GM21619 (cell line): Measurements from ENCODE around the gene PRPF38A.

Experiments
- ATAC-seq: cut with Tn5 transposase; IDR thresholded peaks from one replicate; pipeline ENCODE4 v1.9.1; 2021; ENCODE audit not compliant: unreplicated experiment

The PRPF38A gene

DNA sequence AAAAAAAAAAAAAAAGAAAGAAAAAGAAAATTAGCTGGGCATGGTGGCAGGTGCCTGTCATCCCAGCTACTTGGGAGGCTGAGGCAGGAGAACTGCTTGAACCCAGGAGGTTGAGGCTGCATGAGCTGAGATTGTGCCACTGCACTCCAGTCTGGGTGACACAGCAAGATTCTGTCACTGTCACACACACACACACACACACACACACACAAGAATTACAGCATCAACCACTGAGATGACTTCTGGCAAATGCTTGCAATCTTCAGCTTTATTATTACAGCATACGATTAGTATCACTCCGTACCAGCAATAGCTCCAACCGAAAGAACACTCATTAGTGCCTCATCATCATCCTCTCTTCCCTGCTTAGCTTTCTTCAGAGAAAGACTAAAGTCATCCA lies 4.8 kb upstream of the PRPF38A start:
- ATAC-seq = no peak

- ATAC-seq = no peak
Observed at GRCh38 chr1:52400131-52400530, 4.3 kb upstream of the PRPF38A start.

DNA sequence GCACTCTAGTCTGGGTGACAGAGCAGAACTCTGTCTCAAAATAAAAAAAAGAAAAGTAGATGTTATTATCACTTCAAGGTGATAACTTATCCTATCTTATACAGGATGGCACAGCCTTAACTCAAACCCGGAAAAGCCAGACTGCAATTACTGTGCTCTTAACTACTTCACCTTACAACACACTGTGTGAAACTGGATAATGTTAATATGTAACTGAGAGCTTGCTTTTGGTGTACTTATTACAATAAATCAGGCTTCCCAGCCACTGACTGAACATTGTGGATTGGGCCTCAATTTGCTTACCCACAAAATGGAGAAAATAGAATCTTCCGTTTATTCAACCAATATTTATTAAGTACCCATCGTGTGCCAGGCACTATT lies 1.6 kb upstream of the PRPF38A start:
- ATAC-seq = no peak

GRCh38 chr1:52403566-52404115 lies 761 bp upstream of the PRPF38A start:
- ATAC-seq = peak; percentile 35

- ATAC-seq = no peak
Observed at GRCh38 chr1:52404975-52405338, 555 bp downstream of the PRPF38A start.

DNA sequence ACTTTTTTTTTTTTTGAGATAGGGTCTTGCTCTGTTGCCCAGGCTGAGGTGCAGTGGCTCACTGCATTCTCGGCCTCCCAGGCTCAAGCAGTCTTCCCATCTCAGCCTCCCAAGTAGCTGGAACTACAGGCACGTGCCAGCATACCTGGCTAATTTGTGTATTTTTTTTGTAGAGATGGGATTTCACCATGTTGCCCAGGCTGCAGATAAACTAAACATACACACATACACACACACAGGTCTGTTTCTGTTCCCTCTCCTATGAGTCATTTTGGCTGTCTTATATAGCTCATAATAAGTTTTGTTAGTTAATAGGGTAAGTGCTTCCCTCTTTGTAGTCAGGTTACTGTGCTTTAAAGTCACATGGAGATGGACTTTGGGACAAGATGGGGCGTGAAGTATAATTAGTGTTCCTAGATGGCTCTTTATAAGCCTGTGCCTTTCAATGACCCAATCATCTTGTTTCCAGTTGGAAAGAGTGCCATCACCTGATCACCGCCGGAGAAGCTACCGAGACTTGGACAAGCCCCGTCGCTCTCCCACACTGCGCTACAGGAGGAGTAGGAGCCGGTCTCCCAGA lies 9.1 kb downstream of the PRPF38A start:
- no peak for ATAC-seq

DNA sequence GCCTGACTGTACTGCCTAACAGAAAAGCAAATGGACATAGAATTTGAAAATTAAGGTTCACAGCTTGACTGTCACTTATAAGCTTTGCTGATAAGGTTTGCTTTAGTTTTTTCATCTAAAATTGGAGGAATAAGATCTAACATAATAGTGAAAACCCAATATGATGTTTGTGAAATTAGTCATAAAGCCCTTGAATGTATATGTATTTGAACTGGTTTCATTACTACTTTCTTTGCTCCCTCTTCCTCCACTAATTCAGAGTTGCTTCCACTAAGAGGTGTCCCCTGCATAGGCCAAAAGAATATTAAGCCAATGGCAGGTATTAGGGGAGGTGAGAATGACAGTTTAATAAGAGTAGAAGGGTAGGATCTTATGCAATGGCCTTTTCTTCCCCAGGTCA lies 10.5 kb downstream of the PRPF38A start:
- no peak for ATAC-seq

- no peak for ATAC-seq
Observed at GRCh38 chr1:52416811-52417210, 12.4 kb downstream of the PRPF38A start.

- no peak for ATAC-seq
Observed at GRCh38 chr1:52420713-52421112, 16.3 kb downstream of the PRPF38A start.

GRCh38 chr1:52423055-52423454 lies 18.7 kb downstream of the PRPF38A start:
- ATAC-seq = no peak

DNA sequence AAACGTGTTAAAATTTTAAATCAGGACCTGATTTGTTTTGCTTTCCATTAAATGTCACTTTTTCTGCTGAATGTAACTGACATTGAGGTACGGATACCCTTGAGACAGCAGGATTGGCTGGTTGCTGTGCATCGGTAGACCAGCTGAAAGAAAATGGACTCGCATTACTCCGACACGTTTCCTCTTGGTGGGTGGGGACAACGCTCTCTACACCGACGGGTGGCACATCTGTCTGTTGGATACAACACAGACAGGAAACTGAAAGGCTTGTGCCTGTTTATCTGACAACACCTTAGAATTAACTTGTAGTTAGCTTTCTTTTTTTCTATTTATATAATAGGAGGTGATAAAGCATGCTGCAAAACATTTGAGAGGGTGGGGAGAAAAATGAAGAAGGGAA lies 19.4 kb downstream of the PRPF38A start:
- ATAC-seq = no peak

GRCh38 chr1:52424231-52424636 lies 19.8 kb downstream of the PRPF38A start:
- no peak for ATAC-seq

DNA sequence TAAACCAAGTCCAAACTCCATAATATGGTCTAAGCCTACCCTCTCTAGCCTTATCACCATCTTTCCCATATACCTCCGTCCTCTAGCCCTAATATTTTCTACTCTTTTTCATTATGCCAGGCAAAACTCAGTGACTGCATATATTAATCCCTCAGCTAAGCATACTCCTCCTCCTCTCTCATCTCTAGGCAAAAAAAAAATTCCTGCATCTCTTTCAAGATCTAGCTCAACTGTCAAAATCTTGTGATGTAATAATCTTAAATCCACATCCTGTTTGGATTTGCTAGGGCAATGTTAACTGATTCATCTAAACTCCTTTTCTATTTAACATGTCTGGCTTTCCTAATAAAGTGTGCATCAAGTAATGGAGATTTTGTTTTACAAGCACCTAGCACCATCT lies 20.4 kb downstream of the PRPF38A start:
- ATAC-seq = no peak

GRCh38 chr1:52426371-52426770 lies 22.0 kb downstream of the PRPF38A start:
- no peak for ATAC-seq

DNA sequence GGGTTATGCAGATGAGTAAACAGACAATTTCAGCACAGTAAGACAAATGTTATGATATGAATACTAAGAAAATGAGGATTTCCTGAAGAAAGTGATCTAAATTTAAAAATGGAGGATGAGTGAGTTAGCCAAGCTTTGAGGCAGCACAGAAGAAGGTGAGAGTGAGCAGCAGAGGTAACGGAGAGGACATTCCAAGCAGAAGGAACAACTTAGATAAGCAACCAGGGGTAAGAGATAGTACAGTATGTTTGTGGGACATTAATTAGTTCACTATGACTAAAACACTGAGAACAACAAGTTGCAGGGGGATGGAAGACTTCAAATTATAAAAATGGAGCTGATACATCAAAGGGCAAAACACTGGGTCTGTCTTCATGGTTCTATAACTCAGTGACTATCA lies 22.8 kb downstream of the PRPF38A start:
- no peak for ATAC-seq

DNA sequence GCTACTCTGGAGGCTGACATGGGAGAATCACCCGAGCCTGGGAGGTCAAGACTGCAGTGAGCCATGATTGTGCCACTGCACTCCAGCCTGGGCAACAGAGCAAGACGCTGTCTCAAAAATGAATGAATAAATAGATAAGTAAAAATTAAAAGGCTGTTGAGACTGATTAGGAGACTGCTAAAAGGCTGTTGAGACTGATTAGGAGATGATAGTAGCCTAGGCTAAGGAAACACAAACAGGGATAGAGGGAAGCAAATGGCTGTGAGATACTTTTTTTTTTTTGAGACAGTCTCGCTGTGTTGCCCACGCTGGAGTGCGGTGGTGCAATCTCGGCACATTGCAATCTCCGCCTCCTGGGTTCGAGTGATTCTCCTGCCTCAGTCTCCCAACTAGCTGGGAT lies 28.4 kb downstream of the PRPF38A start:
- no peak for ATAC-seq

- ATAC-seq = no peak
Observed at GRCh38 chr1:52435211-52435610, 30.8 kb downstream of the PRPF38A start.

- no peak for ATAC-seq
Observed at GRCh38 chr1:52435650-52436049, 31.2 kb downstream of the PRPF38A start.

DNA sequence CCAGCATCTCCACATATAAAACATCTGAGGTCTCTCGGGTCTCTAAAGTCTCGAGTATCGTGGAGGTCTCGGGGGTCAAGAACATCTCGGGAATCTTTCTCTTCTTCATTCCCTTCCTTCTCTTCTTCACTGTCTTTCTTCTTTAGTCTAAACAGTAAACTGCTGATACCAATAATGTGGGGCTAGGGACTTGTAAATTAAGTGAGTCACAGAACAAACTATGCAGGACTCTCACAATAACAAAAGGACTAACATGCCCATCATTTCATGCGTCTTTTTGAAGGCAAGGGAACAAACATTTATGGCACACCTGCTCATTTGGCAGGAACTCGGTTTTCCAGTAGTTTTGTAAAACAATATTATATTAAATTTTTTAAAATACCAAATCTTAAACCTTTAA lies 32.4 kb downstream of the PRPF38A start:
- no peak for ATAC-seq

GRCh38 chr1:52439976-52440375 lies 35.6 kb downstream of the PRPF38A start:
- ATAC-seq = no peak

GRCh38 chr1:52444463-52444862 lies 40.1 kb downstream of the PRPF38A start:
- ATAC-seq = no peak

GRCh38 chr1:52454127-52454526 lies 49.7 kb downstream of the PRPF38A start:
- ATAC-seq = no peak

GRCh38 chr1:52454779-52455178 lies 50.4 kb downstream of the PRPF38A start:
- no peak for ATAC-seq
